BJ (cell line): ENCODE results near the gene COL18A1. TPM values are rescaled to one million over a fixed set of nuclear protein-coding genes. Genes with fewer than 3 reads are reported as not detected.

ENCODE experiments used
- CTCF ChIA-PET: fragments of 350-600 bp; formaldehyde crosslinking; extraction: SDS; loops from one replicate; lab custom pipeline; 2021; ENCODE audit warnings: antibody characterized with exemption, inconsistent platforms; lab: Yijun Ruan, JAX
- POLR2A ChIA-PET: fragments of 300-600 bp; sonication (Branson Sonifier 250); formaldehyde crosslinking; extraction: SDS; loops from one replicate; lab custom pipeline; 2021; ENCODE audit warnings: antibody characterized with exemption; lab: Charles Lee
- DNase-seq: peaks from one replicate; pipeline ENCODE4 v3.0.0-alpha.2; 2011; ENCODE audit warnings: low read depth
- H3K27me3 ChIP-seq: 2 replicates; pipeline ENCODE4 v1.6.0; 2011; ENCODE audit warnings: low read length; ENCODE audit not compliant: control insufficient read depth, insufficient read depth
- H3K36me3 ChIP-seq: 2 replicates; pipeline ENCODE4 v1.5.1; 2011; ENCODE audit warnings: low read length; ENCODE audit not compliant: control insufficient read depth, insufficient read depth
- H3K4me3 ChIP-seq: 2 replicates; pipeline ENCODE4 v1.5.1; 2011; ENCODE audit warnings: low read depth, mild to moderate bottlenecking, control low read depth, low read length
- polyA plus RNA-seq: library from polyadenylated mRNA; depleted of rRNA; stranded (reverse); fragments of >200 nt; gene quantifications from 2 replicates; pipeline ENCODE4 v1.2.3, GENCODE V29; 2011
- TF ChIP-seq, protein P1 (sequence below): IDR thresholded peaks from 2 replicates; pipeline ENCODE4 v1.5.1; 2011; ENCODE audit warnings: low read depth, mild to moderate bottlenecking, control low read depth, inconsistent platforms, low read length, moderate library complexity; ENCODE audit not compliant: insufficient read depth

COL18A1 gene
- polyA plus RNA-seq, 1 experiment, result 99.7 TPM

DNA sequence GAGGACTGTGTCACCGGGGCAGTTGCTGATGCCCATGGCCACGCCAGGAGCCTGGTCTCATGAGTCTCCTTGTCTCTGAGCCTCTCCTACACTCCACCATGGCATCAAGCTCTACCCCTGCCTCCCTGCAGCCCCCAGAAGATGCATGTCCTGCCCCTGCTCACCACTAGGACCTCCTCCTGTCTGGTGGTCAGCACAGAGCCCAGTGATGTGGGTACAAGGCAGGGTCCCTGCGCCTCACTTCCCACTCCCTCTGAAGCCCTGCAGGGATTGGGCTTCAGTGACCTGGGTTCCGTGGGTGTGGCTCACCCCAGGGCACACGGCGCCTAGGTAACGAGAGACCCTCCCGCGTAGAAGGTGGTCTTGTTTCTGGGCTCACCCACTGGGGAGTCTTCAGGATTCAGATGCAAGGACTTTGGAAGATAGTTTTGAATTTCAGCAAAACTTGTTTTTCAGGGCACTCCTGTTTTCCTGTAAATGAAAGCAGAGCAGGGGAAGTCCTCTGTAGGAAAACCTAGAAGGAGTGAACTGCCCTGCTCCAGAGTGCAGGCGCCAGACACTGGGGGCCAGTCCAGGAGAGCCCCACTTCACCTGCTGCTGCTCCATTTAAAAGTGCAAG, 2.8 kb downstream of the COL18A1 start:
- no peak for DNase-seq
- no peaks in the 10 kb centered on the region; the same call in none of the 2 replicates for H3K36me3 ChIP-seq
- H3K27me3 ChIP-seq, result no peaks in the 10 kb centered on the region
- no peak overlapping the region for H3K4me3 ChIP-seq
- TF ChIP-seq, protein P1, sequence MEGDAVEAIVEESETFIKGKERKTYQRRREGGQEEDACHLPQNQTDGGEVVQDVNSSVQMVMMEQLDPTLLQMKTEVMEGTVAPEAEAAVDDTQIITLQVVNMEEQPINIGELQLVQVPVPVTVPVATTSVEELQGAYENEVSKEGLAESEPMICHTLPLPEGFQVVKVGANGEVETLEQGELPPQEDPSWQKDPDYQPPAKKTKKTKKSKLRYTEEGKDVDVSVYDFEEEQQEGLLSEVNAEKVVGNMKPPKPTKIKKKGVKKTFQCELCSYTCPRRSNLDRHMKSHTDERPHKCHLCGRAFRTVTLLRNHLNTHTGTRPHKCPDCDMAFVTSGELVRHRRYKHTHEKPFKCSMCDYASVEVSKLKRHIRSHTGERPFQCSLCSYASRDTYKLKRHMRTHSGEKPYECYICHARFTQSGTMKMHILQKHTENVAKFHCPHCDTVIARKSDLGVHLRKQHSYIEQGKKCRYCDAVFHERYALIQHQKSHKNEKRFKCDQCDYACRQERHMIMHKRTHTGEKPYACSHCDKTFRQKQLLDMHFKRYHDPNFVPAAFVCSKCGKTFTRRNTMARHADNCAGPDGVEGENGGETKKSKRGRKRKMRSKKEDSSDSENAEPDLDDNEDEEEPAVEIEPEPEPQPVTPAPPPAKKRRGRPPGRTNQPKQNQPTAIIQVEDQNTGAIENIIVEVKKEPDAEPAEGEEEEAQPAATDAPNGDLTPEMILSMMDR, result peak; percentile 13; the same call in 1 of the 2 replicates
- ChIA-PET POLR2A (no interaction called here), CTCF (interaction anchor here (0.7 to 1.6 kb wide), 4 partner anchors 10 to 113 kb away, joined by 3 to 5 read pairs (median 3); no protein-coding TSS in a partner anchor)

DNA sequence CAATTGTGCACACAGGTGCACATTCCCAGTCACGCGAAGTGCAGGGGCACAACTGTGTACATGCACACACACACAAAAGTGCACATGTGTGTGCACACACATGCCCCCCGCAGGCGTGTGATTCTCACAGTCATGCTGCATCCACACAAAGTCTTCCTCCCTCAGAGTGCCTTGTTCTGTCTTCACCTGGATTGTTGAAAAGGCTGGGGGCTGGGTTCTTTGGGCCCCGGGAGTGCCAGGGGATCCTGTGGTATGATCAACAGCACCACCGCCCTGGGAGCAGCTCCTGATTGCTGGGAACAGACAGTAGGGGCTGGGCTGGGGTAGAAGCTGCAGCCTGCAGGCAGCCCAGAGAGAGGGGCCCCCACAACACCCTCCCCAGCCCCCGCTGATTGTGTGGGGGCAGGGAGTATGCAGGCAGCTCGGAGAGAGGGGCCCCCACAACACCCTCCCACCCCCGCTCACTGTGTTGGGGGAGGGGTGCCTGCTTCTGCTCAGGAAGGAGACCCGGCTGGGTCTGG, 3.4 kb downstream of the COL18A1 start:
- Histone ChIP-seq H3K36me3 (no peaks in the 10 kb centered on the region; the same call in none of the 2 replicates), H3K27me3 (no peaks in the 10 kb centered on the region), H3K4me3 (no peak overlapping the region)
- no peak for DNase-seq
- POLR2A ChIA-PET, result no interaction called here
- TF ChIP-seq, protein P1, result no peak
- CTCF ChIA-PET, result no interaction called here

DNA sequence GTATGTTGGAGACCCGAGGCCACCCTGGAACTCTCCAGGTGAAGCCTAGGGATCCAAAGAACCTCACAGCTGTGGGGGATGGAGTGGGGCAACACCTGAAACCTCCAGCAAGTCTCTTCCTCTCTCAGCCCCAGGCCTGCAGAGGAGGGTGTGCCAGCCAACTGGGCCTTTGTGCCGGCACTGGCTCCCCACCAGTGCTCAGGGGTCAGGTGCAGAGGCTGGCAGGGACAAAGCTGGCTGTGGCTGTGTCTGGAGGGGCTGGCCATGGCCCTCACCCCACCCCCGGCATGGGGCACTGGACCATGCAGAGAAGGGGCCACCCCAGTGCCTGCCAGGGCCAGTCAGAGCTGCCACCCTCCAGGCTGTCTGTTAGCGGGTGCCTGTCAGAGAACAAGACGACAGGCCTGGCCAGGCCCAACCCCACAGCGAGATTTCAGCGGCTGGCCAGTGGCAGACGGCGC, 3.9 kb downstream of the COL18A1 start:
- ChIA-PET POLR2A (no interaction called here), CTCF (no interaction called here)
- TF ChIP-seq, protein P1, result no peak
- H3K4me3 ChIP-seq, result no peak overlapping the region
- DNase-seq, result no peak
- no peaks in the 10 kb centered on the region; the same call in none of the 2 replicates for H3K36me3 ChIP-seq
- H3K27me3 ChIP-seq, result no peaks in the 10 kb centered on the region

DNA sequence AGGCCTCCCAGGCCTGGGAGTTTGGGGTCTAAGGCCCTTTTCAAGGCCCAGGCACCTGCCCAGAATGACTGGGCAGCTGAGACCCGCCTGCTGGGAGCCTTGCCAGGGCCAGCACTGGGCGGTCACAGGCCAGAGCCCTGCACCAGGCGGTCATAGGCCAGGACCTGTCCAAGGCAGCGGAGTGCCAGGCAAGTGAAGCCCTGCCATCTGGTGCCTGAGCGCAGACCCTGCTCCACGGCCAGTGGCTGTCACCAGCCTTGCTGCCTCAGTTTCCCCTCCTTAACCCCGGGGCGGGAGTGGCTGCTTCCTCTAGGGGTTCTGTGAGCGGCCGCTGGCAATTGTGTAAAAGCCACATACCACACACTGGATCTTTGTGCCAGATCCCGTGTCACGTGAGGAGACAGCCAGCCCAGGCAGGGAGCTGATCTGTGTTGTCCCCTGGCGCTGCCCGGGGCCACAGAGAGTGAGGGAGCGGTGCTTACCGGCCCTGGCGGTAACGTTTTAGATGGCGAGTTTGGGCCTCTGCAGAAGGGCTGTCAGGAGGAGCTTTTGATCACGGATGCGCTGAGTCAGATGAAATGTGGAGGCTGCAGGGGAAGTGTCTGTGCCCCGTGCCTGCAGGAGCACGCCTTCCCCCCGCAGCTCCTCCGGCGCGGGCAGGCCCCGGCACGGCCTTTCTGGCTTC, 4.6 kb downstream of the COL18A1 start:
- Histone ChIP-seq H3K27me3 (no peaks in the 10 kb centered on the region), H3K4me3 (no peak overlapping the region), H3K36me3 (no peaks in the 10 kb centered on the region; the same call in none of the 2 replicates)
- ChIA-PET CTCF (no interaction called here), POLR2A (no interaction called here)
- TF ChIP-seq, protein P1, result no peak
- DNase-seq, result no peak
